Endothelial cell of umbilical vein (primary cell): Measurements from ENCODE around the gene ANKRD44. TPM values are rescaled to one million over a fixed set of nuclear protein-coding genes. Genes with fewer than 3 reads are reported as not detected.

ENCODE experiments used
- BruUV-seq: library from RNA; stranded (reverse); fragments of 400-500 nt; replicated peaks from 2 replicates; lab custom pipeline; 2021; lab: Mats Ljungman, UMichigan
- CTCF ChIA-PET: fragments of 300-600, 350-600 bp; sonication (Branson Sonifier 250); formaldehyde crosslinking; loops from one replicate; lab custom pipeline; 2021; ENCODE audit warnings: antibody characterized with exemption, inconsistent platforms; lab: Charles Lee
- POLR2A ChIA-PET: fragments of 300-600, 350-600 bp; sonication (Branson Sonifier 250); formaldehyde crosslinking; loops from one replicate; lab custom pipeline; 2021; ENCODE audit warnings: antibody characterized with exemption, inconsistent platforms; lab: Charles Lee
- DNase-seq: peaks from one replicate; pipeline ENCODE4 v3.0.0-alpha.2; 2011; ENCODE audit warnings: low read depth, low spot score
- FAIRE-seq: peaks from 2 replicates; lab custom pipeline; 2011; peaks lifted over from hg19 to GRCh38; lab: Jason Lieb, UNC
- H2AFZ ChIP-seq: 2 replicates; pipeline ENCODE4 v1.6.0; 2012; ENCODE audit warnings: low read depth, low read length, control low read depth, inconsistent platforms
- H3K27ac ChIP-seq: 2 replicates; pipeline ENCODE4 v1.5.1; 2011; ENCODE audit warnings: low read depth, mild to moderate bottlenecking, control low read depth, low read length, moderate library complexity; ENCODE audit not compliant: insufficient read depth
- H3K27me3 ChIP-seq, 2 experiments: 2 replicates each; pipeline versions ENCODE4 v1.6.0 to v1.6.1; 2011; ENCODE audit warnings: low read length in 2 of 2, mixed read lengths in 1 of 2; ENCODE audit not compliant: control insufficient read depth in 2 of 2, insufficient read depth in 2 of 2
- H3K36me3 ChIP-seq, 2 experiments: 2 replicates in 1 of 2; 3 replicates in 1 of 2; pipeline ENCODE4 v1.5.1; 2011; ENCODE audit warnings: low read length in 2 of 2, mild to moderate bottlenecking in 1 of 2, moderate library complexity in 1 of 2; ENCODE audit not compliant: control insufficient read depth in 2 of 2, insufficient read depth in 2 of 2; ENCODE audit errors: extremely low read depth in 1 of 2
- H3K4me1 ChIP-seq: 3 replicates; pipeline ENCODE4 v1.5.1; 2011; ENCODE audit warnings: mild to moderate bottlenecking, low read length; ENCODE audit not compliant: control insufficient read depth, insufficient read depth; ENCODE audit errors: extremely low read depth
- H3K4me2 ChIP-seq: 2 replicates; pipeline ENCODE4 v1.6.1; 2011; ENCODE audit warnings: low read length, control low read depth, mixed read lengths; ENCODE audit not compliant: insufficient read depth
- H3K4me3 ChIP-seq, 3 experiments: fragments of 200-600 bp in 1 of 3; sonication (generic), shearing (Covaris generic) in 1 of 3; replicated peaks in 1 of 3; 2 replicates each; pipeline ENCODE4 v1.5.1; 2011 to 2016; ENCODE audit warnings: control low read depth in 3 of 3, low read length in 3 of 3, mild to moderate bottlenecking in 2 of 3, inconsistent platforms in 1 of 3, low read depth in 1 of 3, moderate library complexity in 1 of 3; ENCODE audit not compliant: insufficient read depth in 1 of 3
- H3K79me2 ChIP-seq: 2 replicates; pipeline ENCODE4 v1.6.0; 2012; ENCODE audit warnings: low read length, inconsistent platforms; ENCODE audit not compliant: control insufficient read depth, insufficient read depth
- H3K9ac ChIP-seq: replicated peaks from 2 replicates; pipeline ENCODE3; 2011; ENCODE audit warnings: low read length, control low read depth; ENCODE audit not compliant: insufficient read depth; ENCODE audit errors: extremely low read depth
- H3K9me1 ChIP-seq: replicated peaks from 3 replicates; pipeline ENCODE4 v1.6.0; 2011; ENCODE audit warnings: mild to moderate bottlenecking, low read length; ENCODE audit not compliant: control insufficient read depth, insufficient read depth; ENCODE audit errors: extremely low read depth
- H3K9me3 ChIP-seq: replicated peaks from 2 replicates; pipeline ENCODE4 v1.5.1; 2012; ENCODE audit warnings: low read length, inconsistent platforms; ENCODE audit not compliant: control insufficient read depth, insufficient read depth
- H4K20me1 ChIP-seq: replicated peaks from 2 replicates; pipeline ENCODE3; 2011; ENCODE audit warnings: mild to moderate bottlenecking, low read length; ENCODE audit not compliant: control insufficient read depth, insufficient read depth; ENCODE audit errors: extremely low read depth
- CTCF ChIP-seq, 2 donors: IDR thresholded peaks; 1 replicate in 1 of 2; 2 replicates in 1 of 2; pipeline ENCODE4 v1.5.1; 2011; ENCODE audit warnings: low read length in 2 of 2, mild to moderate bottlenecking in 2 of 2, moderate library complexity in 2 of 2, control low read depth in 1 of 2, inconsistent platforms in 1 of 2, low read depth in 1 of 2; ENCODE audit not compliant: insufficient read depth in 1 of 2; ENCODE audit errors: extremely low read depth in 1 of 2
- EZH2 ChIP-seq: IDR thresholded peaks from 2 replicates; pipeline ENCODE4 v1.6.1; 2012; ENCODE audit warnings: borderline replicate concordance, low read depth, mild to moderate bottlenecking, moderate library complexity, low read length, inconsistent platforms; ENCODE audit not compliant: severe bottlenecking
- FOS ChIP-seq: IDR thresholded peaks from 2 replicates; pipeline ENCODE4 v1.6.1; 2011; ENCODE audit warnings: mild to moderate bottlenecking, low read length, moderate library complexity, borderline replicate concordance; ENCODE audit not compliant: insufficient read depth
- GATA2 ChIP-seq: IDR thresholded peaks from 2 replicates; pipeline ENCODE4 v1.7.0; 2011; ENCODE audit warnings: low read depth, mild to moderate bottlenecking, moderate library complexity, mixed read lengths, low read length; ENCODE audit not compliant: insufficient read length, insufficient read depth
- JUN ChIP-seq: IDR thresholded peaks from 2 replicates; pipeline ENCODE4 v1.6.1; 2011; ENCODE audit warnings: borderline replicate concordance, low read depth; ENCODE audit not compliant: insufficient read length, insufficient read depth
- MAX ChIP-seq: IDR thresholded peaks from 2 replicates; pipeline ENCODE4 v1.6.1; 2011; ENCODE audit not compliant: insufficient read depth, insufficient read length
- MYC ChIP-seq: IDR thresholded peaks from one replicate; pipeline ENCODE4 v1.6.1; 2011; ENCODE audit warnings: mild to moderate bottlenecking, low read depth, low read length
- POLR2A ChIP-seq: IDR thresholded peaks from 2 replicates; pipeline ENCODE4 v1.6.1; 2012; ENCODE audit warnings: low read depth, mild to moderate bottlenecking, control low read depth, low read length
- POLR2AphosphoS5 ChIP-seq: IDR thresholded peaks from 2 replicates; pipeline ENCODE4 v1.6.1; 2012; ENCODE audit warnings: low read depth, mild to moderate bottlenecking, control low read depth, low read length, moderate library complexity; ENCODE audit not compliant: insufficient read depth
- dilution Hi-C: fragments of 300-500 bp; cut with MboI; formaldehyde crosslinking; loops from one replicate; pipeline ENCODE4 v1.15.0; 2019; ENCODE audit warnings: low sequenced_read_pairs; ENCODE audit not compliant: extremely low pct_ligation_motif_present
- intact Hi-C: fragments of 100-400 bp; cut with micrococcal nuclease; formaldehyde crosslinking; loops from one replicate; pipeline ENCODE4 v1.10.0; 2022
- polyA plus RNA-seq, 4 experiments: library from polyadenylated mRNA; depleted of rRNA in 3 of 4; stranded (reverse) in 3 of 4; unstranded in 1 of 4; fragments of >200 nt; gene quantifications; 2 replicates each; pipeline versions ENCODE4 v1.2.1 to v1.2.3, GENCODE V29; 2011 to 2012; ENCODE audit warnings: missing spikeins in 1 of 4
- total RNA-seq: library from RNA; stranded (reverse); gene quantifications from 2 replicates; pipeline ENCODE4 v1.2.3, GENCODE V29; 2021

Gene ANKRD44
- total and polyA plus RNA-seq, 2 donors (not counting 3 experiments of a cell fraction or from before 2014, with no cell fraction given), result 3.4 to 6.1 TPM

GRCh38 chr2:197332641-197333040 lies 22.1 kb upstream of the ANKRD44 start:
- Histone ChIP-seq H3K4me1 (no peaks in the 10 kb centered on the region), H4K20me1 (no peaks in the 10 kb centered on the region), H3K4me2 (no peak overlapping the region), H2AFZ (no peak overlapping the region), H3K9ac (no peak overlapping the region), H3K36me3 (no peaks in the 10 kb centered on the region), H3K27ac (no peak overlapping the region), H3K27me3 (peaks cover 5 to 7% of the 10 kb centered on the region in 2 experiments), H3K4me3 (no peak overlapping the region), H3K79me2 (no peaks in the 10 kb centered on the region), H3K9me3 (no peaks in the 10 kb centered on the region), H3K9me1 (no peaks in the 10 kb centered on the region)
- BruUV-seq, result no TSS peak
- TF ChIP-seq GATA2 (no peak), CTCF (IDR thresholded peaks at IDR 0.05; ENCODE audit: extremely low read depth in 1 of 2, insufficient read depth in 1 of 2, low read depth in 1 of 2, low read length in 2 of 2) (no peak), POLR2A (no peak), EZH2 (no peak), POLR2AphosphoS5 (no peak), JUN (no peak), MYC (no peak), FOS (no peak), MAX (no peak)
- ChIA-PET POLR2A (no interaction called here), CTCF (no interaction called here)
- FAIRE-seq, result no peak
- intact Hi-C loops (no loop called here), dilution Hi-C loops (no loop called here)
- DNase-seq, result no peak
